IgD-negative memory B cell (primary cell): Measurements from ENCODE around the gene CFAP90. TPM values are rescaled to one million over a fixed set of nuclear protein-coding genes. Genes with fewer than 3 reads are reported as not detected.
A peak's percentile ranks its signal among the peaks of the same experiment; 100 is the strongest.

Source experiments
- H3K27ac Mint-ChIP-seq, 3 donors: one replicate each; pipeline ENCODE4 v1.8.0; 2020 to 2022; ENCODE audit warnings: mild to moderate bottlenecking in 3 of 3, mixed read lengths in 3 of 3, moderate library complexity in 1 of 3
- H3K27me3 Mint-ChIP-seq: one replicate; pipeline ENCODE4 v1.8.0; 2021; ENCODE audit warnings: mixed read lengths
- H3K36me3 Mint-ChIP-seq: one replicate; pipeline ENCODE4 v1.8.0; 2020; ENCODE audit warnings: mild to moderate bottlenecking, mixed read lengths
- H3K4me1 Mint-ChIP-seq, 3 donors: one replicate each; pipeline ENCODE4 v1.8.0; 2020 to 2022; ENCODE audit warnings: mixed read lengths in 3 of 3, mild to moderate bottlenecking in 1 of 3
- H3K4me3 Mint-ChIP-seq, 4 donors: one replicate each; pipeline ENCODE4 v1.8.0; 2020 to 2022; ENCODE audit warnings: mild to moderate bottlenecking in 4 of 4, mixed read lengths in 4 of 4, moderate library complexity in 3 of 4
- H3K9me3 Mint-ChIP-seq, 3 donors: one replicate each; pipeline ENCODE4 v1.8.0; 2020 to 2021; ENCODE audit warnings: mixed read lengths in 3 of 3, mild to moderate bottlenecking in 1 of 3
- polyA plus RNA-seq: library from polyadenylated mRNA; unstranded; fragments of 300-500 nt; fragmentation: Illumina TruSeq; gene quantifications from one replicate; pipeline ENCODE4 v1.2.3, GENCODE V29; 2021

Gene CFAP90
- polyA plus RNA-seq, 1 donor from 2014 or later = not detected

DNA sequence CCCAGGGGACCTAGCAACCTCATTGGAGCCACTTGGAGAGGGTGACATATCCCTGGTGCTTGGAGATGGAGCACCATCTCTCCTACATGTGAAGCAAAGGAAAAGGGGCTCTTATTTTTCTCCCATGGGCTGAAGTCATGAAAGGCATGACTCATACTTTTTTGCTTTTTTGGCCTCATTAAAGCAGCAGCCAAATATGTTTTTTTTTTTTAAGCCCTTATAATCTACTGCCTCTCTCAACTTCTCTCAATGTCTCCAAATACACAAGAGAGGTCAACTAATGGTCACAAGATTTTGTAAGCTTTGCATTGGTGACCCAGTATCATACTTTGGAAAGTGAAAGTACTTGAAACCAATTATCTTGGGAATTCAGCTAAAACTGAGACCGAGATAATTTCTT is 1.6 kb upstream of the CFAP90 start:
- H3K4me3 Mint-ChIP-seq = peak overlapping the region in 2 of 4 donors; percentile 59 to 74
- H3K27me3 Mint-ChIP-seq = peaks cover 22% of the 10 kb centered on the region
- peaks cover 9 to 10% (median 9%) of the 10 kb centered on the region in 3 donors for H3K4me1 Mint-ChIP-seq
- H3K36me3 Mint-ChIP-seq = peaks cover 2% of the 10 kb centered on the region
- H3K9me3 Mint-ChIP-seq = peaks cover 0 to 5% (median 4%) of the 10 kb centered on the region in 3 donors
- no peak overlapping the region for H3K27ac Mint-ChIP-seq

DNA sequence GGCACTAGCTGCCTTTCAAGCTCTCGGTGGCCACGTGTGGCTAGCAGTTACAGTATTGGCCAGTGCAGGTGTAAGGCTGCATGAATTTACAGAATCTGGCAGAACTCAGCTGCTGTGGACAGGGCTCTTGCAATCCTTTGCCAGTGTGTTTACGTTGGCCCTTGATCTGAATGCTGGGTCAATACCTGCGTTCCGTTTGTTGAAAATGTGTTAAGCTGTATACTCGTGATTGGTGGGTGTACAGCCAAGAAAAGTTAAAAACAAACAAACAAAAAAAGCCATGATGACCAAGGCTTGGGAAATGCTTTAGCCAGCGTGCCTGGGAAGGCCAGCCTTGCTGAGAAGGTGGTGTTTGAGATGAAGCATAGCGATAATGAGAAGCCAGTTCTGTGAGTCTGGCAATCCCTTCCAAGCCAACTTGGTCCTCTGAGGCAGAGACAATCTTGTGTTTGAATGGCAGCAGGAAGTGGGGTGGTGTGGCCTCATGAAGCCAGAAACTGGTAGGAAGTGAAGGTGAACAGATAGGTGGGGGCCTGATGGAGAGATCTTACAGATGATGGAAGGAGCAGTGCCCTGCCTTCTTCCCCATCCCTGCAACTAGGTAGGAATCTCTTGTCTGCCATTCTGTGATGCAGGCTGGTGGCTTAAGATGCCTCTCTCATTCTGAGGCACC is 820 bp upstream of the CFAP90 start:
- Mint-ChIP-seq H3K4me1 (peaks cover 9 to 10% (median 9%) of the 10 kb centered on the region in 3 donors), H3K27ac (no peak overlapping the region), H3K36me3 (peaks cover 2% of the 10 kb centered on the region), H3K9me3 (peaks cover 0 to 5% (median 4%) of the 10 kb centered on the region in 3 donors), H3K4me3 (peak overlapping the region; percentile 1 to 74 (median 44)), H3K27me3 (peaks cover 22% of the 10 kb centered on the region)

DNA sequence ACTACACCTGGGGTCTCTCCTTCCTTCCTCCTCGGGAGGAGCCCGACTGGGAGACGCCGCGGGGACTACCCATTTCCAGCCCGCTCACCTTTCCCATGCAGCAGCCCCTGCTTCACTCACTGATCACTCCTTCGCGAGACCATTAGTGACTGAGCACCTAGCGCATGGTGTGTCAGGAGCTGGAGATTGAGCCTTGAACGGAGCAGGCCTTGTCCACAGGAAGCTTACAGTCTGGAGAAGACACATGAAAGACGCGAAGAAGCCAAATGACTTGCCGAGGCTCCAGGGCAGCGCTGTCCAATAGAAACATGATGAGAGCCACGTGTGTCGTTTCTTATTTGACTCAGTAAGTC is 283 bp upstream of the CFAP90 start:
- Mint-ChIP-seq H3K9me3 (peaks cover 0 to 5% (median 4%) of the 10 kb centered on the region in 3 donors), H3K27me3 (peaks cover 22% of the 10 kb centered on the region), H3K4me3 (peak overlapping the region; percentile 59 to 92 (median 82)), H3K27ac (no peak overlapping the region), H3K36me3 (peaks cover 2% of the 10 kb centered on the region), H3K4me1 (peaks cover 9 to 10% (median 9%) of the 10 kb centered on the region in 3 donors)

DNA sequence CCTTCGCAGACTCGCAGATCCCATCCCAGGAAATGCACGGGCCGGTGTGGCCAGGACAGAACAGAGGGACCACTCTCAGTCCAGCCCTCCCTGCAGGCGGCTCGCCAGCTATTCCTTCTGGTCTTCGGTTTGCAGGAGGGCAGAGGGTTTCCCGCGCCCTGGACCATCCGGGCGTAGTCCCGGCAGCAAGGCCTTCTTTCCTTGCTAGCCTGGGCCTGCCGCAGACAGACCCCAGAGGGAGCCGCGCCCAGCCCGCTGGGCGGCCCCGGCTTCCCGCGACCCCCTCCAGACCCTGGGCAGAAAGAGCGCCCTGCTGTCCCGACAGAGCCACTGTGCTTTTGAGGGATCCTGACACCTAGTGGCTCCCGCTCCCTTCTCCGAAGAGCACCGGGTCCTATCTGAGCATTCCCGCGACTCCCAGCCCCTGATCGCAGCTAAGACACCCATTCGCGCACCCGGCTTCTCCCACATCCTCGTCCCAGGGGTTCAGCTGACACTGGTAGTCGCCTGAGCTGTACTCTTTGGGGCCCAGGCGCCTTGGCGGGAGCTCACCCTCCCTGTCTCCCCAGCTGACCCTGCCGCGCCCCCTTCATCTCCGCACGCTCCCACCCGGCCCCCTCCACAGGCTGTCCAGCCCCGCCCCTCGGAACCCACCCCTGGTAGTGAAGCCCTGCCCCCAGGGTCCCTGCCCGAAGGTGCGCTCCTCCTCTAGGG is 1.1 kb downstream of the CFAP90 start:
- no peak overlapping the region for H3K27ac Mint-ChIP-seq
- peak overlapping the region; percentile 71 to 89 (median 81) for H3K4me3 Mint-ChIP-seq
- peaks cover 9 to 13% (median 10%) of the 10 kb centered on the region in 3 donors for H3K4me1 Mint-ChIP-seq
- H3K36me3 Mint-ChIP-seq = peaks cover 2% of the 10 kb centered on the region
- peaks cover 22% of the 10 kb centered on the region for H3K27me3 Mint-ChIP-seq
- peaks cover 0 to 5% (median 4%) of the 10 kb centered on the region in 3 donors for H3K9me3 Mint-ChIP-seq

DNA sequence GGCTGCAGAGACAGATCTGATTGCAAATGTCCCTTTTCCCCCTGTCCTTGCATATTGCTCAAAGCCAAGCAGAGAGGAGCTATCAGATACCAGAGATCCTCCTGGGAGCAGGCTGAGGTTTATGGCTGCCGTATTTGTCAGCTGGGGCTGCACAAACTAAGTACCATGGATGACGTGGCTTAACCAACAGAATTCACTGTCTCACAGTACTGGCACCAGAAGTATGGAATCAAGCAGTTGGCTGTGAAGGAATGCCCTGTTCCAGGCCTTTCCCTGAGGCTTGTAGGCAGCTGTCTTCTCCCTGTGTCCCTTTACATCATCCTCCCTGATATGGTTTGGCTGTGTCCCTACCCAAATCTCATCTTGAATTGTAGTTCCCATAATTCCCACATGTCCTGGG is 2.6 kb downstream of the CFAP90 start:
- H3K9me3 Mint-ChIP-seq = peaks cover 0 to 5% (median 3%) of the 10 kb centered on the region in 3 donors
- no peak overlapping the region for H3K27ac Mint-ChIP-seq
- H3K4me1 Mint-ChIP-seq = peaks cover 8 to 15% (median 9%) of the 10 kb centered on the region in 3 donors
- no peak overlapping the region for H3K4me3 Mint-ChIP-seq
- H3K36me3 Mint-ChIP-seq = peaks cover 2% of the 10 kb centered on the region
- H3K27me3 Mint-ChIP-seq = peaks cover 24% of the 10 kb centered on the region

DNA sequence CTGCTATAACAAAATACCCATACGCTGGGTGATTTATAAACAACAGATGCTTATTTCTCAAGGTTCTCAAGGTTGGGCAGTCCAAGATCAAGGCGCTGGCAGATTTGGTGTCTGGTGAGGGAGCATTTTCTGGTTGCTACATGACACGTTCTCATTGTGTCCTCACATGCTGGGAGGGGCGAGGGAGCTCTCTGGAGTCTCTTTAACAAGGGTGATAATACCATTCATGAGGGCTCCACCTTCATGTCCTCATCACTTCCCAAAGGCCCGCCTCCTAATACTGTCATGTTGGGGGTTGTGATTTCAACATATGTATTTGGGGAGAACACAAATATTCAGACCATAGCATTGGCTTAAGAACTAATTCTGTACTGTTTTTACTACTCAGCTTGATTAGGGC is 4.6 kb downstream of the CFAP90 start:
- Mint-ChIP-seq H3K36me3 (no peaks in the 10 kb centered on the region), H3K27ac (no peak overlapping the region), H3K4me3 (no peak overlapping the region), H3K4me1 (peaks cover 0 to 7% (median 4%) of the 10 kb centered on the region in 3 donors), H3K27me3 (peaks cover 22% of the 10 kb centered on the region), H3K9me3 (peaks cover 0 to 3% (median 0%) of the 10 kb centered on the region in 3 donors)

DNA sequence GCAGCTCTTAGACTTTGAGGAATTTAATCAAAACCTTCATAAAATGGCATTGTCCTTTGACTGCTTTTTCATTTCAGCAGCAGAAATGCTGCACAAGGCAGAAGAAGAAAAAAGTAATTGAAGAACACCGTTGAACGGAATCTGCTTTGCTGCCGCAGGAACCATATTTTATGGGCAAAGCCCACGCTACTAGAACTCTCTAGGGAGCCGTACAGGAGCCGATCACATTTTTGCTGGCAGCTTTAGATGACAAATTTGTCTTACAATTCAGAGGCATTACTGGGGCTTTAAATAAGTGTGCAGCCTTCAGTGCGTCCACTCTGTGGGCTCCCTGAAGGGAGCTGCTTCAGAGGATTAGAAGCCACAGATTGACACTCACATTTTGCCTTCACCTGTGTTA is 5.4 kb downstream of the CFAP90 start:
- Mint-ChIP-seq H3K27me3 (peaks cover 19% of the 10 kb centered on the region), H3K4me1 (peaks cover 0 to 6% (median 4%) of the 10 kb centered on the region in 3 donors), H3K36me3 (no peaks in the 10 kb centered on the region), H3K4me3 (no peak overlapping the region), H3K9me3 (peaks cover 0 to 3% (median 0%) of the 10 kb centered on the region in 3 donors), H3K27ac (no peak overlapping the region)

DNA sequence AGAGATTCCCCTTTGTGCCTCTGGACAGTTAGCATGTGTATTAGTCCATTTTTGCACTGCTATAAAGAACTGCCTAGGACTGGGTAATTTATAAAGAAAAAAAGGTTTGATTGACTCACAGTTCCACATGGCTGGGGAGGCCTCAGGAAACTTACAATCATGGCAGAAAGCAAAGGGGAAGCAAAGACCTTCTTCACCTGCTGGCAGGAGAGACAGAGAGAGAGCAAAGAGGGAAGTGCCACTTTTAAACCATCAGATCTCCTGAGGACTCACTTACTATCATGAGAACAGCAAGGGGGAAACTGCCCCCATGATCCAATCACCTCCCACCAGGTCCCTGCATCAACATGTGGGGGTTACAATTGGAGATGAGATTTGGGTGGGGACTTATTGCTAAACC is 6.0 kb downstream of the CFAP90 start:
- peaks cover 0 to 3% (median 0%) of the 10 kb centered on the region in 3 donors for H3K9me3 Mint-ChIP-seq
- no peaks in the 10 kb centered on the region for H3K36me3 Mint-ChIP-seq
- peaks cover 18% of the 10 kb centered on the region for H3K27me3 Mint-ChIP-seq
- H3K27ac Mint-ChIP-seq = no peak overlapping the region
- H3K4me3 Mint-ChIP-seq = no peak overlapping the region
- peaks cover 0 to 6% (median 3%) of the 10 kb centered on the region in 3 donors for H3K4me1 Mint-ChIP-seq

DNA sequence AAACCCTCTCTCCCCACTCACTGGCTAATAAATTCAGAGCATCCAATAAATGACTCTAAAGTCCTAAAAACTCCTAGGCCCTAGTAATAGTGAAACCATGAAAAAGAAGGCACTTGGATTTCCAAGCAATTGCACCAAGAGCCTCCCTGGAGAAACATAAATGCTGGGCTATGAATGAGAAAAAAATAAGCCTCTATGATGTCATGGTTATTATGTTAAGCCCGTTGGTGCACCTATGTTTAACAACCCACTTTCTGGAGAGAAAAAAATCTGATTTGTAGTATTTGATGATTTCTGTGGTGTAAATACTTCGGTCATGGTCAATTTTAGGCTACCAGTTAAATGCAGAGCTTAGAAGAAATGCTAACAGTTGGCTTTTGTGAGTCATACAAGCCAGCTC is 8.4 kb downstream of the CFAP90 start:
- Mint-ChIP-seq H3K4me1 (peaks cover 0 to 6% (median 0%) of the 10 kb centered on the region in 3 donors), H3K4me3 (no peak overlapping the region), H3K27me3 (peaks cover 6% of the 10 kb centered on the region), H3K27ac (no peak overlapping the region), H3K36me3 (no peaks in the 10 kb centered on the region), H3K9me3 (peaks cover 0 to 3% (median 1%) of the 10 kb centered on the region in 3 donors)

DNA sequence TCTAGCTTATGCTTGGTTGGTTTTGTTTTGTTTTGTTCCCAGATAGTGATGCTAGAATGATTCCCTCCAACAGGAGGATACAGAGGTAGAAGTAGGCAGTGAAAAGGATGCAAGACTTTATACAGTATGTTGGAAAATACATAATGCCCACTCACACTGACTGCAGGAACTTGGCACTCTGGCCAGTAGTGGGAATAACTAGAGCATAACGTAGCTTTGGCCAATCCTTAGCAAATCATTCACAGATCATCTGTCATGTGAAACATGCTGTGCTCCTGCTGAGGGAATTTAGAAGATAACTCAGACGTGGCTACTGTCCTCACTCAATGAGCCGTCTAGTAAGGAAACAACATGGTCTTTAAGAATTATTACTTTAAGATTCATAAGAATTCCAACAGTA is 13.5 kb downstream of the CFAP90 start:
- Mint-ChIP-seq H3K9me3 (peaks cover 0 to 2% (median 1%) of the 10 kb centered on the region in 3 donors), H3K4me3 (no peak overlapping the region), H3K36me3 (peaks cover 2% of the 10 kb centered on the region), H3K27ac (no peak overlapping the region), H3K4me1 (peaks cover 0 to 2% (median 0%) of the 10 kb centered on the region in 3 donors), H3K27me3 (peaks cover 7% of the 10 kb centered on the region)

DNA sequence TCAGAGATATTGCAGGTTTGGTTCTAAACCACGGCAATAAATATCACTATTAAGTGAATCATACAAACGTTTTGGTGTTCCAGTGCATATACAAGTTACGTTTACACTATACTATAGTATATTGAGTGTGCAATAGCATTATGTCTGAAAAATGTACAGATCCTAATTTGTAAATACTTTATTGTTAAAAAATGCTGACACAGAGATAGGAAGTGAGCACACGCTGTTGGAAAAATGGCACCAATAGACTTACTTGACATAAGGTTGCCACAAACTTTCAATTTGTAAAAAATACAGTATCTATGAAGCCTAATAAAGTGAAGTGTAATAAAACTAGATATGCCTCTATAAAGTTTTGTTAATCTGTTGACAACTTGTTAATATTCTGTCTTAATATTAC is 16.0 kb downstream of the CFAP90 start:
- Mint-ChIP-seq H3K9me3 (peaks cover 0 to 1% (median 0%) of the 10 kb centered on the region in 3 donors), H3K27me3 (peaks cover 8% of the 10 kb centered on the region), H3K27ac (no peak overlapping the region), H3K4me3 (no peak overlapping the region), H3K4me1 (peaks cover 0 to 2% (median 0%) of the 10 kb centered on the region in 3 donors), H3K36me3 (peaks cover 2% of the 10 kb centered on the region)

DNA sequence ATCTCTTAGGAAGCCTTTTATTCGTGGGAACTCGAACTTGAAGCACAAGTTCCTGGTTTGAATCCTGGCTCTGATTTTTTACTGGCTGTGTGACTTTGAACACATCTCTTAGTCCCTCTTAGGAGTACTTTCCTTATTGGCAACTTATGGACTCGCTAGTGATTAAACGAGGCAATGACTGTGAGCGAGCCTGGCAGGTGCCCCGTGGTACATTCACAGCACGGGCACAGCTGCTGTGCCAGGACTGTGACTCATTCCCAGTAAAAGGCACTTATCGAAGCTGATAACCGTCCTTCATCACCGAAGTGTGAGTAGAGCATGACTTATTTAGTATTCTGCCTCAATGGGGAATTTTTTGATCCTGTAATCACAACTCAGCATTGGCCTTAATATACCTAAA is 22.7 kb downstream of the CFAP90 start:
- Mint-ChIP-seq H3K4me3 (no peak overlapping the region), H3K27me3 (peaks cover 12% of the 10 kb centered on the region), H3K36me3 (peaks cover under 1% of the 10 kb centered on the region), H3K27ac (no peak overlapping the region), H3K9me3 (no peaks in the 10 kb centered on the region), H3K4me1 (peaks cover 0 to 1% (median 0%) of the 10 kb centered on the region in 3 donors)

DNA sequence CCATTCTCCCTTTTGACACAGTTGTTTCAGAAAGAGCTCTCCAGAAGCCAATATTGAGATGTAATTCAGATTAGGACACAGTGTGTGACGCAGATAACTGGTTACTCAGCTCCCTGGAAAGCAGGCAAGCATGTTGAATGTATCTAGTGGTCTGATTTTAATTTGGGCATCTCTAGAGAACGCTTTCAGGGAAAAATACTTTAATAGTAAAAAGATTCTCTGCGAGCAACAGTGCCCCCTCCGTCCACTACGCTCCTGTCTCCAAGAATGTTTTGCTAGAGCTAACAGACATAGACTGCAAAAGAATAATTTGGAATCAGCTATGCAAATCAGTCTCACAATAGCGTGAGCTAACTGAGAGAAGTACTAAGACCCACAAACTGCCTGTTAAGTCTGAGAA is 23.3 kb downstream of the CFAP90 start:
- H3K4me3 Mint-ChIP-seq = no peak overlapping the region
- H3K27ac Mint-ChIP-seq = no peak overlapping the region
- peaks cover 12% of the 10 kb centered on the region for H3K27me3 Mint-ChIP-seq
- H3K9me3 Mint-ChIP-seq = no peaks in the 10 kb centered on the region
- no peaks in the 10 kb centered on the region for H3K36me3 Mint-ChIP-seq
- no peaks in the 10 kb centered on the region for H3K4me1 Mint-ChIP-seq

DNA sequence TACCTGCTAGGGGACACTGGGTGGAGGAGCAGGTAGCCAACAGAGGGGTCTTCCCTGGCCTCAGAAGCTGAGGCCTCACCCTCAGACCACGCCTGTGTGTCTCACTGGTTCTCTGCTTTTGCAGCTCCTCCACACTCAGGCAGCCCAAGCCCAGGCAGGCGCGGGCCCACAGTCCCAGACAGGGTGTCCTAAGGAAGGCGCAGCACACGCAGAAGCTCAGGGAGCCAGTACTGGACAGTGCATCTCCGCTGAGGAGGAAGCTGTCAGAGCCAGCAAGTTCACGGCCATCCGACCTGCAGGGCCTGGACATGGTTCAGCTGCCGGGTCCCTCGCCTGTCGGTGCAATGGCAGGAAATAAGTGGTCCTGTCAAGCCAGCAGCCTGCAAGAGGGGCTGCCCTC is 25.3 kb downstream of the CFAP90 start:
- H3K27me3 Mint-ChIP-seq = peaks cover 9% of the 10 kb centered on the region
- H3K36me3 Mint-ChIP-seq = no peaks in the 10 kb centered on the region
- H3K27ac Mint-ChIP-seq = no peak overlapping the region
- H3K9me3 Mint-ChIP-seq = no peaks in the 10 kb centered on the region
- peaks cover 0 to 2% (median 0%) of the 10 kb centered on the region in 3 donors for H3K4me1 Mint-ChIP-seq
- no peak overlapping the region for H3K4me3 Mint-ChIP-seq

DNA sequence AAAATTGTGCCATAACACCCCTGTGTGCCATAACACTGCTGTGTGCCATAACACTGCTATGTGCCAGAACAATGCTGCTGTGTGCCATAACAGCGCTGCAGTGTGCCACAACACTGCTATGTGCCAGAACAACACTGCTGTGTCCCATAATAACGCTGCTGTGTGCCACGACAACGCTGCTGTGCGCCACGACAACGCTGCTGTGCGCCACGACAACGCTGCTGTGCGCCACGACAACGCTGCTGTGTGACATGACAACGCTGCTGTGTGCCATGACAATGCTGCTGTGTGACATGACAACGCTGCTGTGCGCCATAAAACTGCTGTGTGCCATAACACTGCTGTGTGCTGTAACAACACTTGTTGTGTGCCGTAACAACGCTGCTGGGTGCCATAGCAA is 25.9 kb downstream of the CFAP90 start:
- Mint-ChIP-seq H3K4me3 (no peak overlapping the region), H3K27ac (no peak overlapping the region), H3K9me3 (no peaks in the 10 kb centered on the region), H3K4me1 (peaks cover 0 to 2% (median 0%) of the 10 kb centered on the region in 3 donors), H3K27me3 (peaks cover 9% of the 10 kb centered on the region), H3K36me3 (no peaks in the 10 kb centered on the region)
